RPMI7951 (cell line): ENCODE measurements around the gene SEC31A. TPM values are rescaled to one million over a fixed set of nuclear protein-coding genes. Genes with fewer than 3 reads are reported as not detected.
"Not testable (repeated sequence)": the region's sequence is repeated elsewhere in the genome, so short reads cannot be mapped to it uniquely, and the experiment has no call there.

Experiments used
- DNase-seq: peaks from one replicate; pipeline ENCODE4 v3.0.0-alpha.2; 2012; ENCODE audit warnings: low read depth
- total RNA-seq: library from RNA; depleted of rRNA; stranded (reverse); fragments of >200 nt; shearing (Covaris generic); gene quantifications from 2 replicates; pipeline ENCODE4 v1.2.3, GENCODE V29; 2014

The SEC31A gene
- total RNA-seq, 1 experiment from 2014 or later, result 174 TPM

DNA sequence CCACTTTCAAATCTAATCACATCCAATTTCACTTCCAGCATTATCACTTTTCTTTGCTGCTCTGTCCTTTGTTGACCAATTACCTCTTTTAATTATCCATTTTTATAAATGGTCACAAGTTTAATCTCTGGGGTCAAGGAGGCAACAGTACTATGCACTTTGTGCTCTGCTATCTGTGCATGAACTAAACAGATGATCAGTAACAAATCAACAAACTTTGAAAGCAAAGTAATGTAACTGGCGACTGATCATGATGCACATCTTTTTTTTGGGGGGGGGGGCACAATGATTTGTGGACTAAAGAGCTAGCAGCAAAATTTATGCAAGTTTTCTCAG is 1.5 kb upstream of the SEC31A start:
- no peak for DNase-seq

- peak; percentile 2 for DNase-seq
Observed at GRCh38 chr4:82891707-82892466, 934 bp upstream of the SEC31A start.

DNA sequence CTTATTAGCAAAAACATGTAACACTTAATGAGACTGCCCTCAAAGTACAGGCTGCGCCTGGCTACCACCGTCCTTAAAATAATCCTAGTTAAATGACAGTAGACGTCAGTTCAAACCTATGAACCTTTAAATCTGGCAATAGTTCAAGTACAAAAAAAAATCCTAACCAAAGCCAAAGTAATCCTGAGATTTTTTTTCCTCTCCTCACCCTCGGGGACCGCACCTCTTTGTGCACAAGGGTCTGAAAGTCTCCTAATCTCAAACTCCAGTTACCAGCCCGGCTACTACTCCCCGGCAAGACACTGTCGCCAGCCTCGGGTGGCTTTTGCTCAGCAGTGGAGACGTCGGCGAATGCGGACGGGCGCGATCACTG is 439 bp downstream of the SEC31A start:
- no peak for DNase-seq

DNA sequence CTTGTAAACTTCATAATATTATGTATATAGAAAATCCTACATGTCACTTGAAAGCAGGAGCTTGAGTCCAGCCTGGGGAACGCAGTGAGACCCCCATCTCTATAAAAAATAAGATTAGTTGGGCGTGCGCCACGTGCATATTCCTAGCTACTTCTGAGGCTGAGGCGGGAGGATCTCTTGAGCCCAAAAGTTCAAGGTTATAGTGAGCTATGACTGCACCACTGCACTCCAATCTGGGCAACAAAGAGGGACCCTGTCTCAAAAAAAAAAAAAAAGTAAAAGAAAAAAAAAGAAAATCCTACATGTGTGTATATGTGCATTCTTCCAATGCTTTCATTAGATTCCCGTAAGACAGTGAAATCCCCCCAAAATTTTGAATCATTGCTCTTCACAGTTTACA is 1.7 kb downstream of the SEC31A start:
- DNase-seq, result no peak

DNA sequence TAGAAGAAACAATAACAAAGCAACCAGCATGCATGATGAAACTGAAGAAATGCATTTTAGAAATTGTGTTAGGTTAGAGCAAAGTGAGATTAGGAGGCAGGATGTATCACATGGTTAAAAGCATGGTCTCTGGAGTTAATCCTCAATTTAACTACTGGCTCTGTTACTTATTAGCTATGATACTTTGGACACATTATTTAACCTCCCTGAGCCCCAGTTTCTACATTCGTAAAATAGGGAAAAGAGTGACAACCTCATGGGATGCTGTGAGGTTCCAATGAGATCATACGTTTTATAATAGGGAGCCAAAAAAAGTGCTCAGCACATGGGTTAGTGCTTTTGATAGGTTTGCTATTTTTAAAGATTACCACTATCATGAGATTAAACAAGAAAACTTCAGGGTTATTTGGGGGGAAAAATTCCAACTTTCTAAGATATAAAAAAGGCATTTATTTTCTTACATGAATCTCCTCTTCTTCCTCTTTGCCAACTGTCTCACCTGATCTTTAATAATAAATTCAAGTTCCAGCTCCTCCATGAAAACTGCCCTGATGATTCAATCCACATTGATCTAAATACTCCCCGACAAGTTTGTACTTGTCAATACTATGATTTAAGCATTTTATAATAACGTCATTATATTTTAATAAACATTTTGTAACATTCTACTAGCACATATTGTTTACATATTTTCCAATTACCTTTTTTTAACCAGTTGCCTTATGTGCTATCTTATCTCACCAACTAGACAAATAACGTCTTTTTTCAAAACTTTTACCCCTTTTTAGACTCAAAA is 4.6 kb downstream of the SEC31A start:
- no peak for DNase-seq

DNA sequence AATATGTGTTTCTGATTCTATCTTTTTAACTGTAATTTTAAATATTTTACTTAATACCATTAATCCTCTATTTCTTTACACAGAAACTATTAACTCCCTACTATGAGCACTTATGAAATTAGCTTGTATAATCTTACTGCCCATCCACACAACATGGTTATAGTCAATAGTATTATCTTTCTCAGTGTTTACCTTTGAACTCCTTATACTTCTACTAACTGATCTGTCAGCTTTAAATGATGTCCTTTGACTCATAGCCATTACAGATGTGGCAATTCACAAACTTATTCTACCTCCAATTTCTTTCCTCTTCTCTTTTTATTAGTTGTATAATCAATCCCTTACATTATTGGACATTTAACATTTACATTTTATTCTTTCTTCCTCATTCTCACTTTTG is 5.5 kb downstream of the SEC31A start:
- no peak for DNase-seq

DNA sequence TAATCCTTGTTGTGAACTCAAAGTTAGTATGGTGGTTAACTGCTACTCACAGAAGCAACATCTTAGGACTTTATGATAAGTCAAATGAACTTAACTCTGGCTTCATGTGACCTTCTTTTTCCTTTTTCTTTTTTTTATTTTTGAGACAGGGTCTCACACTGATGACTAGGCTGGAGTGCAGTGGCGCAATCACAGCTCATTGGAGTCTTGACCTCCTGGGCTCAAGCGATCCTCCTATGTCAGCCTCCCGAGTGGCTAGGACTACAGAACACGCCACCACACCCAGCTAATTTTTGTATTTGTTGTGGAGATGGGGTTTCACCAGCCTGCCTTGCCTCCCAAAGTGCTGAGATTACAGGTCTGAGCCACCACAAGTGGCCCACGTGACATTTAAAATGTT is 22.4 kb downstream of the SEC31A start:
- DNase-seq, result no peak

DNA sequence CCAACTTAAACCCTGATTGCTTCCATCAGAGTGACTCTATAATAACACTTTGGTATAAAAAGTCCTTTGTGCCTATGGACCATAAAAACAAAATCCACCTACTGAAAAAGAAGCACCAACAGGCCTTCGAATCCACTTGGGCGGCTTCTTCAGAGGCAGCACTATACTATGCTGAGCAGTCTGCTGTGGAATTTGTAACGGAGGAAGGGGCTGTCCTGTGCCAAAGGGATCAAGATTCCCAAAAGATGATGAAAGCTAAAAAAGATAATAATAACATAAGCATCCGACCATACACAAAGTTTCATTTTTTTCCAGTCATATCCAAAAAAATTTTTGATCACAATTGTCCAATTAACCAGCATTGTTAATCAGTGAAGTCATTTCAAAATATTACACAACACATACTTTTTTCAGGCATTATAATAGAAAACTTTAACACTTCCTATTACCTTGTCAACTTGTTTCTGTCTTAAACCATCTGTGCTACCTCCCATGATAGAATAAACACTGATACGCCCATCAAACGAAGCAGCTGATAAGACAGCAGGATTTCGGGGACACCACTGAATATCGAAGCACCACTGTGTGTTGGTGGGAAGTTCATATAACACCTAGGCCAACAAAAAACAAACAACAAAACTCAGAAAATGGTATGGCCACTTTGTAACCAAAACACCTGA is 24.1 kb downstream of the SEC31A start:
- DNase-seq, result no peak

GRCh38 chr4:82866033-82866432 is 24.9 kb downstream of the SEC31A start:
- DNase-seq, result peak; percentile 18

DNA sequence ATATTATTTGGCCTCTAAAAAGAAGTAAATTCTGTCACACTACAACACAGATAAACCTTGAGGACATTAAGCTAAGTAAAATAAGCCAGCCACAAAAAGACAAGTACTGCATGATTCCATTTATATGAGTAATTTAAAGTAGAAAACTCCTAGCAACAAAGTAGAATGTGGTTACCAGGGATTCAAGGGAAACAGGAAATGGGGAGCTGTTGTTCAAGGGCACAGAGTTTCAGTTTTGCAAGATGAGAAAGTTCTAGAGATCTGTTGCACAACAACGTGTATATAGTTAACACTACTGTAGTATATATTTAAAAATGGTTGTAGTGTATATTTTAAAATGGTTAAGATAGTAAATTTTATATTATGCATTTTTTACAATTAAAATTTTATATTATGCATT is 25.4 kb downstream of the SEC31A start:
- peak; percentile 80 for DNase-seq

GRCh38 chr4:82864336-82864979 is 26.5 kb downstream of the SEC31A start:
- DNase-seq, result no peak

DNA sequence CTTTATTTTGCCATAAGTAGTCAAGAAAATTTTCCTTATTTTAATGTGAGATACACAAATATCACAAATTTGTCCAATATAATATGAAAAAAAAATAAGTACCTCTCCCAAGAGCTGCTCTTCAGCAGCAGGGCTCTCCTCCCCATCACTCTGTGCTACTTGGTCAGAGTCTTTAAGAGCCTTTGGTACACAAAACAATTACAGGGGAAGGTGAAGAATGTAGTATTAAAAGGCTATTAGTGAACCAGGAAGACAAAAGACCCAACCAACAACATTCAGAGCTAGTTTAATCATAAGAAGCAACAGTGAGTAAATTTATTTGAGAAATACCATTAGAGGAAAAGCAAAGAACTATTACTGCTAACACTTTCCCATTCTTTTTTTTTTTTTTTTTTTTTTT is 29.4 kb downstream of the SEC31A start:
- no peak for DNase-seq

- not testable (repeated sequence) for DNase-seq
Observed at GRCh38 chr4:82860487-82860886, 30.5 kb downstream of the SEC31A start.

DNA sequence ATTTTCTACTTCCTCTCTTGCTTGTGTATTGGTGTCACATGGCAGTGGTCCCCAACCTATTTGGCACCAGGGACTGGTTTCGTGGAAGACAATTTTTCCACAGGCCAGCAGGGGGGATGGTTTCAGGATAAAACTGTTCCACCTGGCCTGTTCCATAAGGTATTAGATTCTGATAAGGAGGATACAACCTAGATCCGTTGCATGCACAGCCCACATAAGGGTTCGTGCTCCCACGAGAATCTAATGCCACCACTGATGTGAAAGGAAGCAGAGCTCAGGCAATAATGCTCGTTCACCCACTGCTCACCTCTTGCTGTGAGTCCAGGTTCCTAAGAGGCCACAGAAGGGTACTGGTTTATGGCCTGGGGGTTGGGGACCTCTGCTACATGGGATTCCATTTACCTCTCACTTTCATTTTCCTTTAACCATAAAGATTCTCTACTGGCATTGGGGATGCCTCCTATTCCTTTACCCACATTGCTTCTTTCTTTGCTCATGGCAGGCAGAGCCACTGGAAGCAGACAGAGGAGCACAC is 38.1 kb downstream of the SEC31A start:
- no peak for DNase-seq

- DNase-seq, result peak; percentile 33
Observed at GRCh38 chr4:82851885-82852750, 38.8 kb downstream of the SEC31A start.

GRCh38 chr4:82851318-82851717 is 39.6 kb downstream of the SEC31A start:
- no peak for DNase-seq

GRCh38 chr4:82850684-82851083 is 40.3 kb downstream of the SEC31A start:
- no peak for DNase-seq

- no peak for DNase-seq
Observed at GRCh38 chr4:82848706-82849105, 42.2 kb downstream of the SEC31A start.

- peak; percentile 9 for DNase-seq
Observed at GRCh38 chr4:82842593-82842992, 48.4 kb downstream of the SEC31A start.

DNA sequence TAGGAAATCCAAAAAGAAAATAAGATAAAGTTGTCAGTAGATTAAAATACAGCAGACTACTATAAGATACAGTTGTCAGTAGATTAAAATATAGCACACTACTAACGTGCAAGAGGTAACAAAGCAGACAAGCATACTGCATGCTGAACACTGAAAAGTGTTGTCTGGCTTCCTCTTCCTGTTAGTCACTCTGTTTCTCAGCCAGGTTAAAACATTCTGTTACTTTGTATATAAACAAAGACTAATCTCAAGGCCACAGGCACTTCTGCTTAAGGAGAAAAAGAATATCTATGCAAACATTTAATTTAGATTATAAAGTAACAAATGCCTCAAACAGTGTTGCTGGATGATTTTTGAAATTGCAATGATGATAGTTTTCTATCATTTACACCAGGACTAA is 51.3 kb downstream of the SEC31A start:
- DNase-seq, result no peak

GRCh38 chr4:82833696-82834313 is 57.1 kb downstream of the SEC31A start:
- DNase-seq, result peak; percentile 28
